ENCODE measurements around the gene TIE1. TPM values are rescaled to one million over a fixed set of nuclear protein-coding genes. Genes with fewer than 3 reads are reported as not detected.

Gene TIE1
- total RNA-seq, 2 donors from 2014 or later = 23.6 to 51.7 TPM

GRCh38 chr1:43286115-43286514, 14.7 kb upstream of the TIE1 start:
- H3K4me1 ChIP-seq = no peaks in the 10 kb centered on the region
- no peaks in the 10 kb centered on the region for H3K27me3 ChIP-seq
- H3K36me3 ChIP-seq = no peaks in the 10 kb centered on the region
- no peak for TF ChIP-seq CTCF (IDR thresholded peaks at IDR 0.05)
- DNase-seq (ENCODE audit: low spot score) = no peak
- no peak overlapping the region for H3K27ac ChIP-seq
- no peaks in the 10 kb centered on the region for H3K9me3 ChIP-seq
- no peak overlapping the region for H3K4me3 ChIP-seq

- Histone ChIP-seq H3K27me3 (no peaks in the 10 kb centered on the region), H3K4me1 (no peaks in the 10 kb centered on the region), H3K27ac (no peak overlapping the region), H3K9me3 (no peaks in the 10 kb centered on the region), H3K36me3 (no peaks in the 10 kb centered on the region), H3K4me3 (no peak overlapping the region)
- TF ChIP-seq CTCF (IDR thresholded peaks at IDR 0.05) = no peak
- no peak for DNase-seq (ENCODE audit: low spot score)
These were observed 14.2 kb upstream of the TIE1 start for GRCh38 chr1:43286533-43286932.

- DNase-seq (ENCODE audit: low spot score) = no peak
- H3K36me3 ChIP-seq = no peaks in the 10 kb centered on the region
- H3K9me3 ChIP-seq = no peaks in the 10 kb centered on the region
- no peak overlapping the region for H3K4me3 ChIP-seq
- H3K27ac ChIP-seq = no peak overlapping the region
- H3K27me3 ChIP-seq = no peaks in the 10 kb centered on the region
- no peaks in the 10 kb centered on the region for H3K4me1 ChIP-seq
- no peak for TF ChIP-seq CTCF (IDR thresholded peaks at IDR 0.05)
These were observed 12.6 kb upstream of the TIE1 start for GRCh38 chr1:43288058-43288784.

- TF ChIP-seq CTCF (IDR thresholded peaks at IDR 0.05) = no peak
- no peak for DNase-seq (ENCODE audit: low spot score)
- Histone ChIP-seq H3K36me3 (no peaks in the 10 kb centered on the region), H3K27ac (no peak overlapping the region), H3K4me1 (peaks cover 0 to 6% of the 10 kb centered on the region in 2 donors), H3K27me3 (no peaks in the 10 kb centered on the region), H3K9me3 (no peaks in the 10 kb centered on the region), H3K4me3 (no peak overlapping the region)
These were observed 11.7 kb upstream of the TIE1 start for GRCh38 chr1:43288785-43289706.

GRCh38 chr1:43292216-43292615, 8.6 kb upstream of the TIE1 start:
- Histone ChIP-seq H3K27ac (no peak overlapping the region), H3K9me3 (no peaks in the 10 kb centered on the region), H3K27me3 (no peaks in the 10 kb centered on the region), H3K4me3 (no peak overlapping the region), H3K36me3 (no peaks in the 10 kb centered on the region), H3K4me1 (peaks cover 0 to 36% of the 10 kb centered on the region in 2 donors)
- DNase-seq (ENCODE audit: low spot score) = no peak
- TF ChIP-seq CTCF (IDR thresholded peaks at IDR 0.05) = no peak
